ENCODE measurements around the gene GAS2L1.

GRCh38 chr22:29298641-29299040 is 7.8 kb upstream of the GAS2L1 start:
- TF ChIP-seq POLR2A (IDR thresholded peaks at IDR 0.05) (no peak), POLR2AphosphoS5 (IDR thresholded peaks at IDR 0.05) (no peak), EP300 (IDR thresholded peaks at IDR 0.05) (no peak)

All from stomach (tissue), 4 donors.